GM18909 (cell line): ENCODE data around the gene LSS.

Source experiments
- ATAC-seq: cut with Tn5 transposase; IDR thresholded peaks from one replicate; pipeline ENCODE4 v1.9.1; 2021; ENCODE audit warnings: mild to moderate bottlenecking; ENCODE audit not compliant: unreplicated experiment, poor library complexity

Gene LSS

DNA sequence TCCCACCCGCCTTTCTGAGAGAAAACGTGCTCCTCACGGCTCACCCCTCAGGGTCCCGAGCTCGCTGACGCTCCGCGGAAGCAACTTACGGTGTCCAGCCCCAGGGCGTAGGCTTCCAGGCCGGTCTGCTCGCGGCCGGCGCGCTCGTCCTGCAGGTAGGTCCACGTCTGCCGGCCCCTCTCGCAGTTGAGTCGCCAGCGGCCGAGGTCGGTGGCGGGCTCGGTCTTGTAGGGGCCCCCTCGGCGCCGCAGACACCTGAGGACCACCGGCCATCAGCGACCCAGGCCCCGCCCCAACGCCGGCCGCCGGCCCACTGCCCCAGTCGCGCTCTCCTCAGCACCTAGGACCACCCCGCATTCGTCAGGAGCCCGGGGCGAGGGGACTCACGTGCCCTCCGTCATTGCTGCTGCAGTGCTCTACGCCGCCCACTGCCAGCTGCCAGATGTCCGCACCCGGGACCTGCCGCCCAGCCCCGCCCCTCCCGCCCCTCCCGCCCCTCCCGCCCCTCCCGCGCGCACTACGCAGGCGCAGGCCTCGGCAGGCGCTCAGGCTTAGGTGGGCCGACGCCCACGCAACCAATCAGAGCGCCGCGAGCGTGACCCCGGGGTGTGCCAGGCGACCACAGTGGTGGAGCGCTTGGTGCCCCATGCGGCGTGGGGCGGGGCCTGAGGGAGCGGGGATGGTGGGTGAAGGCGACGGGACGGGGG is at the start of gene LSS:
LSS (minus strand) TSS at position 430 of the 707 bp plus-strand sequence; CDS start at position 401, 29 bp downstream.
- ATAC-seq: peak; percentile 80

DNA sequence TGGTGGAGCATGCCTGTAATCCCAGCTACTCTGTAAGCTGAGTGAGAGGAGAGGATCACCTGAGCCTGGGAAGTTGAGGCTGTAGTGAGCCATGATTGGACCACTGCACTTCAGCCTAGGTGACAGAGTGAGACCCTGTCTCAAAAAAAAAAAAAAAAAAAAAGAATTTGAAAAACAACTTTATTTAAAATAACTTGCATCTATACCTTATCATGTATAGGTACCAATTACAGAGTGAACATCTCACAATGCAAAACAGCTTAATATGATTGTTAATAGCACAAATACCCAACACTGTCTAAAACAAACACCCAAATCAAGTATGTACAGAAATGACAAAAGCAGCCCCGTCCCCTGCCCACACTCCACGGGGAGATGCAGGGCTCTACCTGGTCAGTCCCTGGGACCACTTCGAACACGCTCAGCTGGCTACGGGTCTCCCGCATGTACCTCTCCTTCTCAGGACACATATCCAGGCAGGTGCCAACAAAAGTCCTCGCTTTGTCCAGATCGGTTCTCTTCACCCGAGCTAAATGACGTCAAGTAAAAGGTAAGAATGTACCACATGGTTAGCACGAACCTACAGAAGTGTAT is 46.3 kb upstream of the LSS start:
- no peak for ATAC-seq

DNA sequence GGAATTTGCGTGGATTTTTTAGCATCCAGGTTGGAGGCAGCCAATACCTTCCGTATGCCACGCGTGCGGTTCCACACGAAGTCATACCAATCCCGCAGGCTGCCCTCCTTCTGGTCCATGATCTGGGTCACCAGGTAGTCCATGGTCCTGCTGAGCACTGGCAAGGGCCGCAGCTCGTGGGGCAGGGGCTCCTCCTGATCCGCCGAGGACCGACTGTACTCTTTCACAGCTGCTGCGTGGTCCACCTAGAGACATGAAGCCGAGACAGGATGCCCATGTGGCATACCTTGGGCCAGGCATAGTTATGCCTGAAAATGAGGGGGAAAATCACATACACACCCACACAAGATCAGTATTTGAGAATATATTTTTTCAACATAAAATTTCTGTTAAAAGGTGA is 44.8 kb upstream of the LSS start:
- ATAC-seq: no peak

GRCh38 chr21:46269466-46269865 is 40.9 kb upstream of the LSS start:
- ATAC-seq: no peak

GRCh38 chr21:46268371-46268770 is 39.8 kb upstream of the LSS start:
- no peak for ATAC-seq

DNA sequence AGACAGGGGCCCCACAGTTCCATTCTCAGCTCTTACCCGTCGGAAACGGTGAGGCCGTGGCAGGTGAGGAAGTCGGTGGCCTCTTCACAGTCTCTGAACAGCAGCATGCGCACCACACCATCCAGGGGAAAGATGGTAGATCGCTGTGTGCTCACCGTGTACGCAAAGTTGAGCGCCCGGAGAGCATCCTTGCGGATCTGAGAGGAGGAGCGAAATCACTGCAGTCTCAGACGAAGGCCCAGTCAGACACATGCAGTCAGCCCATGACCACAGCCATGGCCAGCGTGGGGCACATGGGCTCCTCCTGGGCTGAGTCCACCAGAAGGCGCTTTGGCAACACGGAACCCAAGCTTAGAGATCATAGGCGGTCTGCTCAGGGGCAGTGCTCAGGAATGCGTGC is 38.4 kb upstream of the LSS start:
- no peak for ATAC-seq

- no peak for ATAC-seq
Observed at GRCh38 chr21:46265736-46266525, 37.4 kb upstream of the LSS start.

- no peak for ATAC-seq
Observed at GRCh38 chr21:46264690-46265144, 36.1 kb upstream of the LSS start.

DNA sequence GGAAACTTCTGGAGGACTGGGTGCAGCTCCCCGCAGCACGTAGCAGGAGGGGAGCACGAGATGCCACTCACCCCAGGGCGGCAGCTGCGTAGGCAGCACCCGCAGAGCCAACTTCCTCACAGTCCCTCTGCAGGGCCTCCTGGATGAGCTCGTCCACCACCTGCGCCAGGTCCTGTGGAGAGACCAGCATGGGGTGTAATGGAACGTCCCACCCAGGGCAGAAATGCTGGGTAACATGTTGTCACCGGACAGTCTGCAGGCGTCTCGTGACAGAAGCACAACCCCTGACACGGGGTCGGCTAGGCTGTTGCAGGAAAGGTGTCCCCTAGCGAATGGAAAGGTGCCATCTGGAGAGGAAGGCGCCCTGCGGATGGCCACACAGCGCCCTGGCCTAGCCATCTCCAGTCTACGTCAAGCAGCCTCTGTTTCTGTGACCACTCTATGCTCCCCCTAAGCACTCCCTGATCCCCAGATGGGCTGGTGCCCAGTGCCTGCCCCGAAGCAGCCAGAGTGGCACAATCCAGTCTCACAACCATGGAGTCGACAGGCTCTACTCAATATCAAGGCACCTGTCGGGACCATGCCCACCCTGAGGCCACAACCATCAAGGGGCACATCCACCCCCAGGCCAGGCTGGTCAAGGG is 35.6 kb upstream of the LSS start:
- ATAC-seq: no peak

DNA sequence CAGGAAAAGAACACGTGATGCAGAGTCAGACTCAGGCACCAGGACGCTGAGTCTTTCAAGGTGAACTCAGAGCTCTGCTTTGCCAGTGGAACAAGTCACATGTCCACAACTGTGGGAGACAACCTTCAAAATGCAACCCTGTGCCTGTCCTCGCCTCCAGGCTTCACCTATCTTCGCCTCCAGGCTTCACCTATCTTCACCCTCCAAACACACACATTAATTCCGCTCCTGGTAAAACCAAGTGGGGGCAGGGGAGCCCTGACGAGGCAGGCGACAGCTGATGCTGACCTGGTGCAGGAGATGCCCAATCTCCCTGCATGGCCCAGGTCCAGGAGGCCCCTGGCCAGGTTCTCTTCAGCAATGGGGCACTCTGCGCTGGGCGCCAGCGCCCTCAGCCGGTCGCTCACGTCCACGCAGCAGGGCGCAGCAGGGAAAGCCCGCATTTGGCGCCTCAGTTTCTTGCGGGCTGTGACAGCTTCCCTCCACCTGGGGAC is 28.0 kb upstream of the LSS start:
- no peak for ATAC-seq

DNA sequence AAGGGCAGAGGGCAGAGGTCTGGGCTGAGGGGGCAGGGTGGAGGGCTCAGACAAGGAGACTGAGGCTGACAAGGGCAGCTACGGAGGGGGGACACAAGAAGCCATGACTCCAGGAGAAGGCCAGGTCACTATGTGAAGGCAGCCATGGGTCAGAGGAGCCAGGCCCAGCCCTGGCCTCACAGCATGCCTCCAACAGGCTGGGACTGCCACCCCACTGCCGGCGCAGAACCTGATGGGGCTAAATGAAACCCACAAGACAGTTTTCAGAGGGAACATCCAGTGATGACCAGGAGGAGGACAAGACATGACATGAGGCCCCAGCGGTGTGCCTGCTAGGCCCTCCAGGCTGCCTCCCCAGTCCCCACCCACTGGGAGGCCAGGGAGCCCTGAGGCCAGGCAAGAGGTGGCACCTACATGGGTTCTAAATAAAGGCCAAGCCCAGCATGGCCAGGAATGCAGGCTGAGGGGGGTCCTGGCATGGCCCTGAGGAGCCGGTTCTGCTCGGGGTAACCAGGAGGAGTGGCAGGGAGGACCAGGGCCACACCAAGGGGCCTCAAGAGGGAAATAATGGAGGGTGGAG is 27.3 kb upstream of the LSS start:
- no peak for ATAC-seq

DNA sequence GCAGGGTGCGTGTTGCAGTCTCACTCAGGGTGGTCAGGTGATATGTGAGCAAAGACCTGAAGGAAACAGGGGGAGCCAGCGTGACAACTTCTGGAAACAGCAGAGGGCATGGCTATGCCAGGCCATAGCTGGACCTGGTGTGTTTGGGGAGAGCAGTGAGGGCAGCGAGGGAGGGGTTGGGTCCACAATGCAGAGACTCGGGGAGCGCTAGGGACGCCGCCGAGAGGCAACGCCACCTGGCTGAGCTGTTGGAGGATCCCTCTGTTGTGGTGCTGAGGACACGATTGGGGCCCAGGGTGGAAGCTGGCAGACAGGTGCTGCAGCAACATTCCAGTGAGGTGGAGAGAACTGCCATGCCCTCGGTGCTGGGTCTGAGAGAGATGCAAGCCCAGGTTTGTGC is 26.6 kb upstream of the LSS start:
- no peak for ATAC-seq

DNA sequence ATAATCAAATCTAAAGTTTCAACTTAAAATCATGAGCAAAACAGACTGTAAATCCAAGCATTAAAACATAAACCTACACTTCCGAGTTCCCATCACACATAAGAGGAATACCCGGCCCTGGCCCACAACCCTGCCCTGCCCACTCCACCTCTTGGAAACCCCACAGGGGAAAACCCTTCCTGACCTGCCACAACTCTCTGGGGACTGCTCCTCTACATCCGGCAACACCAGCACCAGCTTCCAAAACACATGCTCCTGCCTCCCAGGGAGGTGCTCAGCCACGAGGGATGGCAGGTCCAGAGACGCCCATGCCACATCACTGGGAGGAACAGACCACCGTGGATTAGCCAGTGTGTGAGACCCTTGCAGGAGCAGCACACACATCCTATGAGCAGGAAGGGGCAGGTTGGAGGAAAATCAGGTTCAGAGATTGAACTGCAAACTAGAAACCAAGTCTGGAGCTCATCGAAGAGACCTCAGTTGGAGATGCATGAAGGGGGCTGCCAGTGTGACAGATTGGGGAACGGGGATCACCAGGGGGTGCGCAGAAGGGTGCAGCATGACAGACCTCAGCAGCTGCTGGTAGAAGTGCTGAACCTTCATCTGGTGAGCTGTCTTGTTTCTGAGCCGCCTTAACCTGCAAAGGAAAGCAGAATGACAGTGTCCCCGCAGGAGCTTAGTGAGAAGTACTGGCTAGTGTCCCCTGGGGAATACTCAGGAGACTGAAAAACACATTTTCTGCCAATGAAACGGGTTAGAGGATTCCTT is 25.8 kb upstream of the LSS start:
- peak; percentile 48 for ATAC-seq

GRCh38 chr21:46253610-46254124 is 25.1 kb upstream of the LSS start:
- peak; percentile 63 for ATAC-seq

- ATAC-seq: no peak
Observed at GRCh38 chr21:46252840-46253239, 24.3 kb upstream of the LSS start.

GRCh38 chr21:46250146-46250725 is 21.7 kb upstream of the LSS start:
- no peak for ATAC-seq

DNA sequence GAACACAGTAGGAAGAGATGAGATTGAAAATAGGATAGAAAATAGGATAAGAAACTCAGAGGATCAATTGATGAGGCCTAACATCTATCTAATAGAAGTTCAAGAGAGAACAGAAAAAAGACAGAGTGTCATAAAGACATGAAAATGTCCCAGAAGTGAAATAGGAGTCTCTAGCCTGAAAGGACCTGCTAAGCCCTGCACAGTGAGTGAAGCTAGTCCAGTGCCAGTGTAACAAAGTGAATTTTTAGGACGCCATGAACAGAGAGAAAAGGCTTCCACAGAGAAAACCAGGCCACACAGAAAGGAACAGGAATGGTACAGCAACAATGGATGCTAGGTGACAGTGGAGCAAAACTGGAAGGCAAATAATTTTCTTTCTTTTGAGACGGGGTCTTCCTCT is 20.3 kb upstream of the LSS start:
- ATAC-seq: no peak

DNA sequence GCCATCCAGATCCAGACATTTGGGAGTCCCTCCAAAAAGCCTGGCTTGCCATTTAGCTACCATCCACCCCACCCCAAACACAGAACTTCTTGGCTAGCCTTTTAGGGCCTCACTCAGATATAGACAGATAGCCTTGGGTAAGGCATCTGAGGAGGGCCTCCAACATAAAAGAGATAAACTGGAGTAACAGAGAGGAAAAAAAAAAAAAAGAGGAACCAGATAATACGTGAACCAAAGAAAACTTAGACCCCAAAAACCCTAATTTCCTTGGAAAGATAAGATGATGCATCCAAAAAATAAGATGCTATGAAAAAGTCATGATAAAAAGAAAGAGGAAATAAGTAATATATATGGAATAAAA is 19.8 kb upstream of the LSS start:
- ATAC-seq: no peak
